ENCODE measurements around the gene SOX21. TPM values are rescaled to one million over a fixed set of nuclear protein-coding genes. Genes with fewer than 3 reads are reported as not detected.

Gene SOX21
- total and polyA plus RNA-seq, 2 of the 8 experiments (the other 6 are each of a cell fraction or from before 2014, with no cell fraction given) = 3.9 TPM

GRCh38 chr13:94706843-94707399, 5.4 kb downstream of the SOX21 start:
- ChIA-PET CTCF (ENCODE audit: partially characterized antibody) (interaction anchor here (0.7 to 1.2 kb wide), 3 partner anchors 9 to 617 kb away, joined by 3 to 4 read pairs (median 3); no protein-coding TSS in a partner anchor), POLR2A (ENCODE audit: partially characterized antibody) (interaction anchor here (0.6 to 1.4 kb wide), 6 partner anchors 10 to 851 kb away, joined by 3 to 5 read pairs (median 3); no protein-coding TSS in a partner anchor)
- Histone ChIP-seq H2AK5ac (ENCODE audit: low read depth, low read length) (no peak overlapping the region), H4K20me1 (replicated peaks in 1 of 2; ENCODE audit: control insufficient read depth in 1 of 2, insufficient read depth in 2 of 2, low read length in 2 of 2) (no peaks in the 10 kb centered on the region), H3K9me3 (ENCODE audit: insufficient read depth in 2 of 2, low read depth in 1 of 2, low read length in 1 of 2) (no peaks in the 10 kb centered on the region; a peak in 1 of 4 replicates), H3K4ac (replicated peaks; ENCODE audit: insufficient read length, low read depth, low read length) (peak overlapping the region; percentile 30), H2BK12ac (ENCODE audit: low read depth, low read length) (no peak overlapping the region), H3K4me2 (ENCODE audit: insufficient read depth in 1 of 2, low read depth in 2 of 2, low read length in 2 of 2) (peak overlapping the region; percentile 94 to 99), H2BK120ac (replicated peaks; ENCODE audit: low read depth, low read length) (no peak overlapping the region), H4K8ac (ENCODE audit: extremely low read depth, insufficient read depth, low read length) (no peak overlapping the region), H3K4me1 (replicated peaks in 1 of 4; ENCODE audit: control insufficient read depth in 3 of 4, insufficient read depth in 4 of 4, low read length in 3 of 4) (peaks cover 0 to 30% (median 14%) of the 10 kb centered on the region in 4 experiments; a peak in 6 of 7 replicates), H2BK5ac (ENCODE audit: low read depth, low read length) (peak overlapping the region; percentile 76; the same call in 1 of the 2 replicates), H2BK20ac (ENCODE audit: low read length) (peak overlapping the region; percentile 86; the same call in 1 of the 2 replicates), H2AFZ (ENCODE audit: low read length) (no peak overlapping the region), H4K91ac (replicated peaks; ENCODE audit: insufficient read length, low read length) (peak overlapping the region; percentile 75), H3K79me2 (ENCODE audit: control insufficient read depth in 1 of 2, insufficient read depth in 2 of 2, low read length in 2 of 2) (peaks cover 0 to 5% of the 10 kb centered on the region in 2 experiments; a peak in 2 of 4 replicates), H3K18ac (ENCODE audit: extremely low read depth, low read length) (peak overlapping the region; percentile 72; the same call in 1 of the 2 replicates), H3K36me3 (ENCODE audit: control insufficient read depth in 2 of 4, insufficient read depth in 4 of 4, low read length in 3 of 4) (peaks cover 0 to 25% (median 0%) of the 10 kb centered on the region in 4 experiments; a peak in 1 of 8 replicates), H4K5ac (ENCODE audit: insufficient read length, low read depth, low read length) (peak overlapping the region; percentile 18), H2BK15ac (ENCODE audit: low read length) (no peak overlapping the region), H3K56ac (replicated peaks; ENCODE audit: insufficient read length, low read depth, low read length) (no peak overlapping the region), H3K23me2 (ENCODE audit: low read depth, low read length) (peaks cover 35% of the 10 kb centered on the region), H3K4me3 (ENCODE audit: extremely low read depth in 1 of 4, insufficient read depth in 2 of 4, low read depth in 3 of 4, low read length in 4 of 4) (peak overlapping the region; percentile 68 to 86 (median 76); a peak in 6 of 8 replicates), H3K27ac (ENCODE audit: low read depth, low read length) (no peak overlapping the region), H3K14ac (ENCODE audit: insufficient read length) (no peak overlapping the region), H3K23ac (ENCODE audit: insufficient read length) (no peak overlapping the region), H3K79me1 (ENCODE audit: low read depth, low read length) (no peaks in the 10 kb centered on the region), H3K9ac (replicated peaks in 1 of 4; ENCODE audit: extremely low read depth in 1 of 4, low read depth in 3 of 4, low read length in 3 of 4) (peak overlapping the region in 1 of 4 experiments; percentile 31; a peak in 3 of 7 replicates), H3K27me3 (replicated peaks in 1 of 4; ENCODE audit: control insufficient read depth in 3 of 4, extremely low read depth in 1 of 4, insufficient read depth in 3 of 4, low read length in 3 of 4) (peaks cover 25 to 56% (median 45%) of the 10 kb centered on the region in 4 experiments; a peak in 6 of 7 replicates)
- no peak for DNase-seq (ENCODE audit: low read depth in 1 of 2, low spot score in 2 of 2)
- FAIRE-seq = no peak
- 1% methylated on average over 15 of the region's 15 CpGs; no CpG with 5 or more reads in 1 of the 2 experiments for WGBS, 2 experiments (ENCODE audit: extremely low coverage in 1 of 2, insufficient coverage in 1 of 2, insufficient read length in 1 of 2, insufficient replicate concordance in 2 of 2, low coverage in 1 of 2, low lambda C conversion rate in 2 of 2, missing lambda C conversion rate in 1 of 2)
- TF ChIP-seq SP2 (IDR thresholded peaks at IDR 0.05; ENCODE audit: low read length) = no peak
- TF ChIP-seq SAP30 (IDR thresholded peaks at IDR 0.05; ENCODE audit: insufficient read depth, insufficient replicate concordance, low read length) = no peak
- no peak for TF ChIP-seq TCF12 (IDR thresholded peaks at IDR 0.05; ENCODE audit: low read depth, low read length)
- no peak for TF ChIP-seq CHD2 (IDR thresholded peaks at IDR 0.05; ENCODE audit: low read length)
- peak; percentile 18 for TF ChIP-seq EZH2 (IDR thresholded peaks at IDR 0.05; ENCODE audit: low read depth, low read length, severe bottlenecking)
